Type B pancreatic cell (in vitro differentiated cells): ENCODE results near the gene CNOT6L. TPM values are rescaled to one million over a fixed set of nuclear protein-coding genes. Genes with fewer than 3 reads are reported as not detected.
A peak's percentile ranks its signal among the peaks of the same experiment; 100 is the strongest.

Experiments used
- DNase-seq: peaks from one replicate; pipeline ENCODE4 v3.0.0; 2021; ENCODE audit warnings: mixed read lengths; ENCODE audit not compliant: unreplicated experiment; ENCODE audit errors: extremely low spot score
- H3K27ac Mint-ChIP-seq: 2 replicates; pipeline ENCODE4 v1.8.0; 2021; ENCODE audit warnings: mild to moderate bottlenecking, mixed read lengths
- H3K27me3 Mint-ChIP-seq: 2 replicates; pipeline ENCODE4 v1.8.0; 2021; ENCODE audit warnings: mixed read lengths
- H3K36me3 Mint-ChIP-seq: 2 replicates; pipeline ENCODE4 v1.8.0; 2021; ENCODE audit warnings: mixed read lengths
- H3K4me1 Mint-ChIP-seq: one replicate; pipeline ENCODE4 v1.8.0; 2021; ENCODE audit warnings: mixed read lengths; ENCODE audit not compliant: unreplicated experiment
- H3K4me3 Mint-ChIP-seq: 2 replicates; pipeline ENCODE4 v1.8.0; 2021; ENCODE audit warnings: mild to moderate bottlenecking, mixed read lengths
- H3K9me3 Mint-ChIP-seq: 2 replicates; pipeline ENCODE4 v1.8.0; 2021; ENCODE audit warnings: mixed read lengths
- CTCF ChIP-seq: fragments of 200-600 bp; sonication (generic); conservative IDR thresholded peaks from 2 replicates; pipeline ENCODE4 v1.5.0; 2021; ENCODE audit warnings: antibody characterized with exemption, mild to moderate bottlenecking
- total RNA-seq: library from RNA; stranded (reverse); gene quantifications from 2 replicates; pipeline ENCODE4 v1.2.1, GENCODE V29; 2021; ENCODE audit warnings: low replicate concordance

Gene CNOT6L
- total RNA-seq, 1 donor from 2014 or later: 30.0 TPM

GRCh38 chr4:77827343-77827742 is 8.2 kb upstream of the CNOT6L start:
- no peak for TF ChIP-seq CTCF
- H3K4me3 Mint-ChIP-seq: no peak overlapping the region
- H3K36me3 Mint-ChIP-seq: no peaks in the 10 kb centered on the region
- no peaks in the 10 kb centered on the region for H3K9me3 Mint-ChIP-seq
- H3K27ac Mint-ChIP-seq: no peak overlapping the region
- peaks cover 10% of the 10 kb centered on the region for H3K27me3 Mint-ChIP-seq
- no peaks in the 10 kb centered on the region for H3K4me1 Mint-ChIP-seq
- no peak for DNase-seq

GRCh38 chr4:77826275-77826674 is 7.1 kb upstream of the CNOT6L start:
- no peaks in the 10 kb centered on the region for H3K36me3 Mint-ChIP-seq

GRCh38 chr4:77821775-77822174 is 2.6 kb upstream of the CNOT6L start:
- DNase-seq: no peak
- Mint-ChIP-seq H3K27me3 (peaks cover 4% of the 10 kb centered on the region), H3K27ac (peak overlapping the region; percentile 72), H3K9me3 (no peaks in the 10 kb centered on the region), H3K4me3 (peak overlapping the region; percentile 26), H3K4me1 (peaks cover 24% of the 10 kb centered on the region), H3K36me3 (no peaks in the 10 kb centered on the region)
- no peak for TF ChIP-seq CTCF

More at GRCh38 chr4:77826275-77826674, 7.1 kb upstream of the CNOT6L start:
- H3K27me3 Mint-ChIP-seq: peaks cover 10% of the 10 kb centered on the region
- no peaks in the 10 kb centered on the region for H3K9me3 Mint-ChIP-seq
- H3K4me3 Mint-ChIP-seq: no peak overlapping the region
- H3K27ac Mint-ChIP-seq: no peak overlapping the region
- no peak for DNase-seq
- H3K4me1 Mint-ChIP-seq: peaks cover 8% of the 10 kb centered on the region
- no peak for TF ChIP-seq CTCF

- Mint-ChIP-seq H3K4me3 (peak overlapping the region; percentile 98), H3K4me1 (peaks cover 24% of the 10 kb centered on the region), H3K27me3 (peaks cover 3% of the 10 kb centered on the region), H3K9me3 (no peaks in the 10 kb centered on the region), H3K36me3 (no peaks in the 10 kb centered on the region), H3K27ac (peak overlapping the region; percentile 90)
- TF ChIP-seq CTCF: no peak
- no peak for DNase-seq
These were observed 1.7 kb upstream of the CNOT6L start for GRCh38 chr4:77820649-77821561.

- Mint-ChIP-seq H3K27ac (peak overlapping the region; percentile 90), H3K4me1 (peaks cover 24% of the 10 kb centered on the region), H3K36me3 (no peaks in the 10 kb centered on the region), H3K4me3 (peak overlapping the region; percentile 98), H3K9me3 (no peaks in the 10 kb centered on the region), H3K27me3 (peaks cover 3% of the 10 kb centered on the region)
- TF ChIP-seq CTCF: no peak
- peak; percentile 90 for DNase-seq
These were observed 878 bp upstream of the CNOT6L start for GRCh38 chr4:77819843-77820648.
